NCI-H510A treated with DMSO at 0.1 percent for 48 hours (cell line): Measurements from ENCODE around the gene APP.

Source experiments
- DNase-seq: peaks from one replicate; lab custom pipeline; 2025; lab: John Stamatoyannopoulos, UW

The APP gene

DNA sequence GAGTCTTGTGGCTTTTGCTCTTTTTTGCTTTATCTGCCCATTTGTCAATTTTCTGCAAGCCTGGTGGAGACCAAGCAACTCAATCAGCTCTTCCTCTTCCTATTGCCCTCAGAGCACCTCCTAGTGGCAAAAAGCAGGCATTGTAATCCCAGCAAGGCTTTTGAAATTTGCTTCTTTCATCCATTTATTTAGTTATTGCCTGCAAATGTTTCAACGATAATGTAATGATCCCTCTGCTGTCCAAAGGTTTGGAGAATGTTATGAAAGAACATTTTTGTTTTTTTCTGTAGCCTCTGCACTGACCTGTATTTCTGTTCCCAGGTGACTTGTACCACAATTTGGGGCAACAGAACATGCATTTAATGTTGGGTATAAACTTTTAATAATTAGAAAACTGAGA is 308.0 kb downstream of the APP start:
- no peak for DNase-seq

- DNase-seq, result no peak
Measured at GRCh38 chr21:25862112-25862511, 308.5 kb downstream of the APP start.

GRCh38 chr21:25859235-25859929 is 311.2 kb downstream of the APP start:
- no peak for DNase-seq

DNA sequence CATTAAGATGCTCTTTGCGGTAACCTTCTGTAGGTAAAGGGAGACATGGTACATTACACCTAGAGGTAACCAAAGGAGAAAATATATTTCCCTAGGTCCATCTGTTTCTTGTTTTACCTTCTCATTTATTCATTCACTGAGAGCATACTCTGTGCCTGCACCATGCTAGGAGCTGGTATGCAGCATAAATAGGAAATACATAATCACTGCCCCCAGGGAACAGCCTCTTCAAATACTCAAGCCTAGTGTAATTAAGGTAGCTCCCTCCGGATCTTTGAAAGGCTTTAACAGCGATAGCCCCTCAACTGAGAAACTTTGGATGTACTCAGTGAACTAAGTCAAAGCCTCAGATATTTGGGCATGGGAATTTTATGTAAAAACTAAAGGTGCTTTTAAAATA is 312.2 kb downstream of the APP start:
- DNase-seq, result no peak

- DNase-seq, result no peak
Measured at GRCh38 chr21:25857308-25858074, 313.1 kb downstream of the APP start.

- DNase-seq, result no peak
Measured at GRCh38 chr21:25855576-25855975, 315.0 kb downstream of the APP start.

DNA sequence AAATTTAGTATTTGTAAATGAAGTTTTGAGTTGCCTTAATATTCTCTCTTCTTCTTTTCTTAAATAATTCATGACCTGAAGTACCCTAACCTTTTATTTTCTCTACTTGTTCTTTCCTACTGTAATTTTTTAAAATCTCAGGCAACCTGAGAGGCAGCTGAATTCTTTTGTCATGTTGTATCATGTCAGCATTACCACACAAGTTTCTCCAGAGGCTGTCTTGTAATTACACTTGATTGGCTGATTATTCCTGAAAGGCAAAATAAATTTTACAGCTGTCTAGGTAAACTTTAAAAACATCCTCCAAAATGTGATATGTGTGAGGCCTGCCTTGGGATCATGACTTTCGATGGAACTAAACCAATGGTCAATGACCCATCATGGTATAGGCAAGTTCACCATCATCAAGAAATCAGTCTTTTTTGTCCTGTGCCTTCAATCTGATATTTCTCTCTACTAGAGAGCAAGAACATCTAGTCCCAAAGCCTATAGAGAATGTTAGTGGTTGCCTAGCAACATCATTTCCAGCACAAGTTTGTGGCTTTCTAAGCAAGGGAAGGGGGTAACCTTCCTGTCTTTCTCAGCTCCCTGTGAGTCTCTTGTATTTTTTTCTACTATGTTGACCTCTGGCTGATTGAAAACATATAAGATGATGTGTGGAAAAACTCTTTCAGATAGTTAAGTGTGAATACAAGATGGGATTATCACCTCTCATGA is 320.3 kb downstream of the APP start:
- no peak for DNase-seq

GRCh38 chr21:25848309-25848708 is 322.3 kb downstream of the APP start:
- no peak for DNase-seq

DNA sequence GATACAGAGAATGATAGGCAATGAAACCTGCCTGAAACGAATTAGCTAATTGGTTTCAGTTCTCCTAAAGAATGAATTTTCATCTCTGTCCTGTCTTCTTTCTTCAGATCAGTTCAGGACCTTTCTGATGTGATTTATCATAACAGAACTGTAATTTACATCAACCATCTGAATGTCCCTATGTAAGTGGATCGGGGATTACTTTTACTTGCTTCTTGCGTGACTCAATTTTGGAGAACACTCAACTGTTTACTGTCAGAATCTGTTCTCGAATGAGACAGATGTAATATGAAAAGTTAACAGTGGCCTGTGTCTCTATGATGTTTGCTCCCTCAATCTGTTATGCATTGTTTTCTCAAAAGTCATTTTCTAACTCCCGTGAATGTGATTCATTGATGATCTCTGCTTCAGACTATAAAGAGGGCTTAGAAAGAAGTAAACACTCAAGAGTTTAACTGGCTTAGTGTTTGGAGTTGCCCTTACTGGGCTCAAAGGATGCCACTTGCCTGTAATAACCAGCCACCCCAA is 324.8 kb downstream of the APP start:
- DNase-seq, result no peak

DNA sequence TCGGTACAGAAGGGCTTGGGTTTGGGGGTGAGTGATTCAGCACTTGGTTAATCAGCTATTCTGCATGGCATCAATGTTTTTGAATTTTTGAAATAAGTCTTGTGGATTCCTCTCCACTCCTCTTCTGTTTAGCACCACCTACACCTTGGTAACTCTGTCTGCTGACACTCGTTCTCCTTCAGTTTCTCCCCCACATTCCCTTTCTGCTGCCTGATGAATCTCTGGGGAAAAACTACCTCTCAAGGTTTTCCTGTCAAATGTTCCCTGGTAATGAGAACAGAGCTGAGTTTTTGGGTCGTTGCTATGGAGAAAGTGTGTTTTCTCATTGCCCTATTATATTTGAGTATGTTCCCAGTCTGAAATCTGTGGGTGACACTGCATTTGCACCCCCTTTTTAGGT is 327.6 kb downstream of the APP start:
- no peak for DNase-seq

GRCh38 chr21:25838809-25839208 is 331.8 kb downstream of the APP start:
- DNase-seq, result no peak

DNA sequence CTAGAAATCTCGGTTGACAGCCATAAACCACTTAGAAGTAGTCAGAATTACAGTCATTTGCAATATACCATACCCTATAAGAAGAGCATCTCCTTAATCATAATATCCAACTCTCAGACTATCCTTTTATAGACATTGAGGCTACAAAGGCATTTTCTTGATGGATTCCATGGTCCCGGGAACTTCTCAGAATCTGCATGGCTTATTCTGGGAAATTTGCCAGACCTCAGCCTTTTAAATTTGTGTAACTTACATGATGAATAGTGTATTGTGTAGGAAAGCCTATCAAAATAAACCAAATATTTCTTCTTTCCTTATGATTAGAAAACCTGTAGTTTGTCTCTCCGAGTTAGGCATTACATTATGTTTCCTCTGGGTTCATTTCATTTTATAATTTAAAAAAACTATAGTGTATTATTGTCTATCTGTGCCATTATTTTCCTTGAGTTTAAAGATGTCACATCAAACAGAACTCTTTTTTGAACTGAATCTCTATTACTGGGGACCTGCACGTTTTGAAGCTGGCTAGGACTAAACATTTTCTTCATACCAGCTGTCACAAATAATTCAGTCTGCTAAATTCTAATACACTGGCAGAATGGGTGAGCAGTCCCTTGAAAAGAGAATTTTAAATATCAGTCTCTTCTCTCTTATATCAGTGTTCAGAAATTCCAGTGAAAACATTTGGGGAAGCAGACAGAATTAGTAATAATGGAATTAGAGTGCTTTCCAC is 332.9 kb downstream of the APP start:
- DNase-seq, result no peak

DNA sequence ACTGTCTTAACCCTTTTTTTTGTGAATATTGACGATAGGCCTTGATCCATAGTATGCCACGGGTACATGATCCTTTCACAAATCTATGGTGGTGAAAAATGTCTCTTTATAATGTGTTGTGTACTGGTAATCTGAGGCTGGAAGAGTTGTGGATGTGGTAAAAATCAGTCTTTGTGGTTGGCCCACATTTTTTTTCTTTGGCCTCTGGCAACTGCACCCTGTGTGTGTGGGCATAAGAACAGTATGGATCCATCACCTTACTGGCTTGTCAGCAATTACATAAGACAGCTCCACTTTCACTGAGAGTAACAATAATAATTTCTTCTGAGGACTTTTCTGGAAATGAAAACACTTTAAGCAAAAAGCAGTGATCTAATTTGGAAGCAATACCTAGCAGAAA is 334.2 kb downstream of the APP start:
- DNase-seq, result no peak

DNA sequence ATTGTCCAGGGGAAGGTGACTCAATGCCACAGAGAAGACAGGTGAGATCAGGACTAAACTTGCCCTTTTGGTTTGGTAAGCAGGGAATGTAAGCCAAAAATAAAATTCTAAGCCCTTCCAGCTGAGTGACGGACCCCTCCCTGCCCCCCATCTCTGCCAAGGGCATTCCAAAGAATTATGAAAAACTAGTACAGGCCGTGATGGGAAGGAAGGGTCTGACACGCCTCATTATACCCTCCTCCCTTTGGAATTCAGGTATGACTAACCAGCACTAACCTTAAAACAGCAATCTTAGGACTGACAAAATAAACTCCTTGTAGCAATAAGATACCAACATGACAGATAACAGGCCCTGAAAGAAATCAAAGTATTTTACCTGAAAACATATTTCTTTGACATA is 336.2 kb downstream of the APP start:
- no peak for DNase-seq

GRCh38 chr21:25831300-25831960 is 339.1 kb downstream of the APP start:
- no peak for DNase-seq
